ENCODE data around the gene PLIN3.
"Not testable (repeated sequence)": the region's sequence is repeated elsewhere in the genome, so short reads cannot be mapped to it uniquely, and the experiment has no call there.

DNA sequence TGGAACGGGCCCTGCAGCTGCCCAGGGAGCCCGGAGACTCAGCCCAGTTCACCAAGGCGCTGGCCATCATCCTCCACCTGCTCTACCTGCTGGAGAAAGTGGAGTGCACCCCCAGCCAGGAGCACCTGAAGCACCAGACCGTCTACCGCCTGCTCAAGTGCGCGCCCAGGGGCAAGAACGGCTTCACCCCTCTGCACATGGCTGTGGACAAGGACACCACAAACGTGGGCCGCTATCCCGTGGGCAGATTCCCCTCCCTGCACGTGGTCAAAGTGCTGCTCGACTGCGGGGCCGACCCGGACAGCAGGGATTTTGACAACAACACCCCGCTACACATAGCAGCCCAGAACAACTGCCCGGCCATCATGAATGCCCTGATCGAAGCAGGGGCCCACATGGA, 74.2 kb downstream of the PLIN3 start:
- TF ChIP-seq, protein P1, sequence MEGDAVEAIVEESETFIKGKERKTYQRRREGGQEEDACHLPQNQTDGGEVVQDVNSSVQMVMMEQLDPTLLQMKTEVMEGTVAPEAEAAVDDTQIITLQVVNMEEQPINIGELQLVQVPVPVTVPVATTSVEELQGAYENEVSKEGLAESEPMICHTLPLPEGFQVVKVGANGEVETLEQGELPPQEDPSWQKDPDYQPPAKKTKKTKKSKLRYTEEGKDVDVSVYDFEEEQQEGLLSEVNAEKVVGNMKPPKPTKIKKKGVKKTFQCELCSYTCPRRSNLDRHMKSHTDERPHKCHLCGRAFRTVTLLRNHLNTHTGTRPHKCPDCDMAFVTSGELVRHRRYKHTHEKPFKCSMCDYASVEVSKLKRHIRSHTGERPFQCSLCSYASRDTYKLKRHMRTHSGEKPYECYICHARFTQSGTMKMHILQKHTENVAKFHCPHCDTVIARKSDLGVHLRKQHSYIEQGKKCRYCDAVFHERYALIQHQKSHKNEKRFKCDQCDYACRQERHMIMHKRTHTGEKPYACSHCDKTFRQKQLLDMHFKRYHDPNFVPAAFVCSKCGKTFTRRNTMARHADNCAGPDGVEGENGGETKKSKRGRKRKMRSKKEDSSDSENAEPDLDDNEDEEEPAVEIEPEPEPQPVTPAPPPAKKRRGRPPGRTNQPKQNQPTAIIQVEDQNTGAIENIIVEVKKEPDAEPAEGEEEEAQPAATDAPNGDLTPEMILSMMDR (IDR thresholded peaks at IDR 0.05 in 8 of 11, conservative IDR thresholded peaks at IDR 0.05 in 3 of 11), result not testable (repeated sequence)
- not testable (repeated sequence) for TF ChIP-seq POLR2A (IDR thresholded peaks at IDR 0.05)

Measured in spleen (tissue), 7 donors.